ENCODE data around the gene TP73. TPM values are rescaled to one million over a fixed set of nuclear protein-coding genes. Genes with fewer than 3 reads are reported as not detected.

The TP73 gene
- total RNA-seq, 1 donor from 2014 or later = 2.2 TPM

GRCh38 chr1:3753656-3754454 is 101.5 kb downstream of the TP73 start:
- TF ChIP-seq CTCF (IDR thresholded peaks at IDR 0.05; ENCODE audit: unreplicated experiment) = no peak
- DNase-seq (ENCODE audit: low spot score, unreplicated experiment) = no peak
- Mint-ChIP-seq H3K4me3 (ENCODE audit: low read depth) (no peak overlapping the region), H3K36me3 (ENCODE audit: insufficient read depth) (no peaks in the 10 kb centered on the region), H3K27me3 (peaks cover 39% of the 10 kb centered on the region), H3K27ac (no peak overlapping the region), H3K4me1 (ENCODE audit: low read depth) (peaks cover 5% of the 10 kb centered on the region), H3K9me3 (ENCODE audit: low read depth) (no peaks in the 10 kb centered on the region)

- H3K36me3 Mint-ChIP-seq (ENCODE audit: insufficient read depth) = no peaks in the 10 kb centered on the region
- no peaks in the 10 kb centered on the region for H3K4me1 Mint-ChIP-seq (ENCODE audit: low read depth)
- H3K27ac Mint-ChIP-seq = no peak overlapping the region
- peaks cover 39% of the 10 kb centered on the region for H3K27me3 Mint-ChIP-seq
- no peak for DNase-seq (ENCODE audit: low spot score, unreplicated experiment)
- peaks cover 5% of the 10 kb centered on the region for H3K9me3 Mint-ChIP-seq (ENCODE audit: low read depth)
- H3K4me3 Mint-ChIP-seq (ENCODE audit: low read depth) = no peak overlapping the region
- no peak for TF ChIP-seq CTCF (IDR thresholded peaks at IDR 0.05; ENCODE audit: unreplicated experiment)
These were observed 104.1 kb downstream of the TP73 start for GRCh38 chr1:3756394-3756793.

GRCh38 chr1:3759164-3759563 is 106.8 kb downstream of the TP73 start:
- Mint-ChIP-seq H3K27ac (no peak overlapping the region), H3K9me3 (ENCODE audit: low read depth) (peaks cover 5% of the 10 kb centered on the region), H3K4me1 (ENCODE audit: low read depth) (no peaks in the 10 kb centered on the region), H3K36me3 (ENCODE audit: insufficient read depth) (no peaks in the 10 kb centered on the region), H3K4me3 (ENCODE audit: low read depth) (no peak overlapping the region), H3K27me3 (peaks cover 36% of the 10 kb centered on the region)
- no peak for DNase-seq (ENCODE audit: low spot score, unreplicated experiment)
- no peak for TF ChIP-seq CTCF (IDR thresholded peaks at IDR 0.05; ENCODE audit: unreplicated experiment)

GRCh38 chr1:3759796-3760195 is 107.5 kb downstream of the TP73 start:
- Mint-ChIP-seq H3K27ac (no peak overlapping the region), H3K9me3 (ENCODE audit: low read depth) (peaks cover 5% of the 10 kb centered on the region), H3K36me3 (ENCODE audit: insufficient read depth) (no peaks in the 10 kb centered on the region), H3K4me1 (ENCODE audit: low read depth) (no peaks in the 10 kb centered on the region), H3K27me3 (peaks cover 40% of the 10 kb centered on the region), H3K4me3 (ENCODE audit: low read depth) (no peak overlapping the region)
- no peak for TF ChIP-seq CTCF (IDR thresholded peaks at IDR 0.05; ENCODE audit: unreplicated experiment)
- DNase-seq (ENCODE audit: low spot score, unreplicated experiment) = no peak

- no peak overlapping the region for H3K27ac Mint-ChIP-seq
- peaks cover 40% of the 10 kb centered on the region for H3K27me3 Mint-ChIP-seq
These were observed 109.1 kb downstream of the TP73 start for GRCh38 chr1:3761296-3762010.

More at GRCh38 chr1:3761296-3762010, 109.1 kb downstream of the TP73 start:
- no peak for TF ChIP-seq CTCF (IDR thresholded peaks at IDR 0.05; ENCODE audit: unreplicated experiment)
- Mint-ChIP-seq H3K36me3 (ENCODE audit: insufficient read depth) (no peaks in the 10 kb centered on the region), H3K4me3 (ENCODE audit: low read depth) (no peak overlapping the region), H3K9me3 (ENCODE audit: low read depth) (peaks cover 5% of the 10 kb centered on the region), H3K4me1 (ENCODE audit: low read depth) (no peaks in the 10 kb centered on the region)
- no peak for DNase-seq (ENCODE audit: low spot score, unreplicated experiment)
